SHP77 (cell line): ENCODE measurements around the gene CRYZL1.
A peak's percentile ranks its signal among the peaks of the same experiment; 100 is the strongest.

ENCODE experiments used
- DNase-seq, 2 experiments: peaks; one replicate each; lab custom pipeline; 2025; lab: John Stamatoyannopoulos, UW

The CRYZL1 gene

GRCh38 chr21:33661146-33661545, 19.6 kb upstream of the CRYZL1 start:
- no peak for DNase-seq

DNA sequence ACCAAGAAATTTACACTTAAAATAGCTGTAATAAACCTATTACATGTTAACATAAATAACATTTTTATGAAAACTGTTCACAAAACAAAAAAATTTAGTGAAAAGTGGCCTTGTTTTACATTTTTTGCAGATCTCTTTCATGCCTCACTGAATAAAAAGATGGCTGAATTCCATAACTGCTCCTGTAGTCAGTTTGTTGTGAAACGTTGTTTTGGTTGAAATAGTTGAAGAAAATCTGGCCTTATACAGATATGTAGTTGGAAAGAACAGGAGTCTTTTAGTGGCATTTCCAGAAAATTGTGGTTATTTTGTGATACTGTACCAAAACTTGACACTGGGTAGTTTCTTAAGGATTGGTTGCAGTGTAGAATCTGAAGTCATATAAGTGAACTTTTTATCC, 18.9 kb upstream of the CRYZL1 start:
- DNase-seq: no peak

GRCh38 chr21:33659568-33659949, 18.0 kb upstream of the CRYZL1 start:
- no peak for DNase-seq

DNA sequence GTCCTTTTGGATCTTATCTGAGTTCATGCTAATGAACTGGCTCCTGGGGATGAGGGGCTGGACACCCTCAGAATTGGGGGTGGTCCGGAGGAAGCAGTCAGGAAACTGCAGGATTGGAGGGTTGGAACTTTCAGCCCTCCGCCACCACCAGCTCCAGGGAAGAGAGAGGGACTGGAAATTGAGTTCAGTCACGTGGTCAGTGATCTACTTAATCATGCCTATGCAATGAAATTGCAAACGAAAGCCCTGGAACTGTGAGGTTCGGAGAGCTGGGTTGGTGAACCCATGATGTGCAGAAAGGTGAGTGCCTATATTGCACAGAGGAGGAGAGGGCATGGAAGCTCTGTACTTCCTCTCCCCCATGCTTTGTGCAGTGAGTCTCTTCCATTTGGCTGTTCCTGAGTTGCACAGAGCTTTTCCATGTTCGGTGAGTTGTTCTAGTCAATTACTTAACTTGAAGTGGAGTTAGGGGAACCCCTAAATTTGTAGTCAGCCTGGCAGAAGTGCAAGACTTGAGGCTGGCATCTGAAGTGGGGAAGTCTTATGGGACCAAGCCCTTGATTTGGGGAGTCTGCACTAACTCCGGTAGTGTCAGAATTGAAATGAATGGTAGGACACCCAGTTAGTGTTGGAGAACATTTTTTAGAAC, 17.5 kb upstream of the CRYZL1 start:
- DNase-seq: no peak

DNA sequence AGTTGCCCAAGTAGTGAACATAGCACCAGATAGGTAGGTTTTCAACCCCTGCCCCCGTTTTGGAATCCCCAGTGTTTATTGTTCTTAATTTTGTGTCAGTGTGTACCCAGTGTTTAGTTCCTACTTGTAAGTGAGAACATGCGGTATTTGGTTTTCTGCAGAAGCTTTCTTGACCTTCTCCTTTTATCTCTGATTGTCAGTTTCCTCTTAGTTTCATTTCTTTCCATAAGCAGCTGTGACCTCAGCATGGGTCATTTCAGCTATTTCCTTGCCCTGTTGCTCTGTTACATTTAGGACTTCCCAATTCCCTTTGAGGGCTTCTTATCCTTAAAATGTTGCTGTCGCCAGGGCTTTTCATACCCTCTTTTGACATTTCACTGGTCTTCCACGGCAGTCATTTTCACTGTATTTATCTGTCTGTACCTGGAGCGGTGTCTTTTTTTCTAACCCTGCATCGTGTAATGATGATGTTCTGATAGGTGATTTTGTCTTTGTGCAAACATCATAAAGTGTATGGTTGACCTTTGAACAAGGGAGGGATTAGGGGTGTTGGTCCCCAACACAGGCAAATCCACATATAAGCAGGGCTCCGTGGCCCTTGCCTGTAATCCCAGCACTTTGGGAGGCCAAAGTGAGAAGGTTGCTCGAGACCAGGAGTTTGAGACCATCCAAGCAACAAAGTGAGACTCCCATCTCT, 15.7 kb upstream of the CRYZL1 start:
- DNase-seq: no peak

DNA sequence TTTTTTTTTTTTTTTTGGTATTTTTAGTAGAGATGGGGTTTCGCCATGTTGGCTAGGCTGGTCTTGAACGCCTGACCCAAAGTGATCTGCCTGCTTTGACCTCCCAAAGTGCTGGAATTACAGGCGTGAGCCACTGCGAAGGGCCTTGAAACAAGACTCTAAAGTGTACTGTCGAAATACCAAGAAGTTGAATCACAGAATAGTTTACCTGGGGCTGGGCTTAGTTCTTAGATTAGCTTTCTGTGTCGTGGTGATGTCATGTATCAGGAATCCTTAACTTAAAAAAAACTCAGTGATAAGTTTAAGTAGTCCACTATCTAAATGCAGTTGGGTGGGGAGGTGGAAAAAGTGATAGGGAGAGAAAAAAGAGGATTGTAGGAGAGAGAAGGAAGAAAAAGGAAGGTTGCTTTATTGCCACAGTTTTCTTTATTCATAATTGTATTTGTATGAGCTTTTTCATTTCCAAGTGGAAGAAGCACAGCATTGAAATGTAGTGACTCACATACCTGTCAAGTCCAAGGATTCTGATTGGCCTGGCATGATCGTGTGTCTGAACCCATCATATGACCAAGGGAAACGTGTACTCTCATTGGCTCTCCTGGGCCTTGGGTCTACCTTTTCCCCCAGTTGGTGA, 14.2 kb upstream of the CRYZL1 start:
- no peak for DNase-seq

- DNase-seq: no peak
Measured at GRCh38 chr21:33654412-33654811, 12.9 kb upstream of the CRYZL1 start.

- DNase-seq: peak; percentile 30 to 37
Measured at GRCh38 chr21:33651965-33652680, 10.6 kb upstream of the CRYZL1 start.

- no peak for DNase-seq
Measured at GRCh38 chr21:33650929-33651509, 9.5 kb upstream of the CRYZL1 start.

DNA sequence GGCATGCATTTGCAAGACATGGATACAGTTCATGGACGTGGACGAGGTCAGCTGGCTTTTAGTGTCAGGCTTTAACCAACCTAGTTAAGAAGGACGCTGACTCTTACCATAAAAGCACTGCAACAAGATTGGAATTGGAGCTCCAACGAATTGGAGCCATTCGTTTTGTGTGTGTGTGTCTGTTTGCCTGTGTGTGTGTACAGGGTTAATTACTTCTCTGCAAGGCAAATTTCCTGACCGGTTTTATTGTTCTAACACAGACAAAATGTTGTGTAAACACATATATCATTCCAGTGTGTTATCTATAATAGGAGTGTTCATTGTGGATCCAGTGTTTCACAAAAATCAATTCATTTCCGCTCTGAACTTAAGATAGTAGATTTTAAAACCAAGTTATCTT, 8.7 kb upstream of the CRYZL1 start:
- DNase-seq: no peak

- no peak for DNase-seq
Measured at GRCh38 chr21:33648555-33648954, 7.0 kb upstream of the CRYZL1 start.

DNA sequence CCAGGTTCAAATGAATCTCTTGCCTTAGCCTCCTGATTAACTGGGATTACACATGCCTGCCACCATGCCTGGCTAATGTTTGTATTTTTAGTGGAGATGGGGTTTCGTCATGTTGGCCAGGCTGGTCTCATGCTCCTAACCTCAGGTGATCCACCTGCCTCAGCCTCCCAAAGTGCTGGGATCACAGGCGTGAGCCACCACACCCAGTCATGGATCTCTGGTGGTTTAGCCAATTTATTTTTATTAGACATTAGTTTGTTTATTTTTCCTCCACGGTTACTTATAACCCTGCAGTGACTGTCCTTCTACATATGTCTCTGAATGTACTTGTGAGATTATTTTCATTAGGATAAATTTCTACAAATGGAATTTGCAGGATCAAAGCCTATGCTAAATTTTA, 6.0 kb upstream of the CRYZL1 start:
- DNase-seq: no peak

- DNase-seq: no peak
Measured at GRCh38 chr21:33645730-33646129, 4.2 kb upstream of the CRYZL1 start.

DNA sequence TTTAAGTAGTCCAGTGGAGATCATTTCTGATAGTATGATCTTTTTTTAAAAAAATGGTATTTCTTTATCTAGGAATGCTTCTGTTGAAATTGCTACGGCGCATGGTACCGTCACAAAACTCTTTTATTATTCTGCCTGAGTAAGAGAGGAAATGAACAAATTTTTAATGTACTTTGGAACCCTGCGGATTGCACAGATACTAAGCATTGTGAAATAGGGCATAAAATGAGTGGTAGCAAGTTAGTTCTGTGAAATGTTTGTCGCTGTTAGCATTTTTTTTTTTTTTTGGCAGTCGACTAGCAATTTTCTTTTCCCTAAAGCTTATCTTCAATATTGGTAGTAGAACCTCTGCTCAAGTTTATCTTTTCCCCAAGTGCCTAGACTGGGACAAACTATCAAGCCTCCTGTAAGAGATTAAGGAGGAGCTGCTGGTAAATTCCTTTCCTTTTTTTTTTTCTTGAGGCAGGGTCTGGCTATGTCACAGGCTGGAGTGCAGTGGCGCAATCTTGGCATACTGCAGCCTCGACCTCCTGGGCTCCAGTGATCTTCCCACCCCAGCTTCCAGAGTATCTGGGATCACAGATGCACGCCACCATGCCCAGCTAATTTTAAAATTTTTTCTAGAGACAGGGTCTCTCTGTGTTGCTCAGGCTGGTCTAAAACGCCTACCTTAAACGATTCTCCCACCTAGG, 3.0 kb upstream of the CRYZL1 start:
- DNase-seq: no peak

DNA sequence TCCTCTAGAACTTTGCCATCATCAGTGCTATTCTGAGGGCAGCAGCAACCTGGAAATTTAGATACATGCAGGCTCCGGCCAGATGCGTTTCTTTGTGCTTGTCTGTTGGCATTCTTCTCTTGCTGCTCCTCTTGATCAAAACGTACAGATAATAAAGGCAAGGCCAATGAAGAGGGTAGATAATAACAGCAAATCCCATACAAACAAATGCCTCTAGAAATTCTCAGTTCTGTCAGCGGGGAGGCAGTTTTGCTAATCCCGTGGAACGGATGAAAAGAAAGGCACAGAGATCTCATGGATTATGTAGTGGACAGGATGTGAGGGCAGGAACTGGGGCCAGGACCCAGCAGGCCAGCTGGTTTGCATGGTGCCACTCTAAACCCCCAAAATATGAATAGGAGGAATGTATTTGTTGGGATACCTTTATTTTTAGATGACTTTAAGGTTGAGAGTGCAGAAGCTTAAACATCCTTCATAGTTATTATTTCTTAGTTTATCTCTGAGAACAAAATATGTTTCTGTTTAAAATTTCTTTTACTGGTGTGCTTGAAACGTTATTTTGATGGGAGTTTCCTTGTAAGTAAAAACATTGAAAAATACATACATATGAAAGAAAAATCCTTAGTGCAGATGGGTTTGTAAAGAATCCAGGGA, 2.2 kb upstream of the CRYZL1 start:
- DNase-seq: no peak

- no peak for DNase-seq
Measured at GRCh38 chr21:33642896-33643657, 1.5 kb upstream of the CRYZL1 start.

DNA sequence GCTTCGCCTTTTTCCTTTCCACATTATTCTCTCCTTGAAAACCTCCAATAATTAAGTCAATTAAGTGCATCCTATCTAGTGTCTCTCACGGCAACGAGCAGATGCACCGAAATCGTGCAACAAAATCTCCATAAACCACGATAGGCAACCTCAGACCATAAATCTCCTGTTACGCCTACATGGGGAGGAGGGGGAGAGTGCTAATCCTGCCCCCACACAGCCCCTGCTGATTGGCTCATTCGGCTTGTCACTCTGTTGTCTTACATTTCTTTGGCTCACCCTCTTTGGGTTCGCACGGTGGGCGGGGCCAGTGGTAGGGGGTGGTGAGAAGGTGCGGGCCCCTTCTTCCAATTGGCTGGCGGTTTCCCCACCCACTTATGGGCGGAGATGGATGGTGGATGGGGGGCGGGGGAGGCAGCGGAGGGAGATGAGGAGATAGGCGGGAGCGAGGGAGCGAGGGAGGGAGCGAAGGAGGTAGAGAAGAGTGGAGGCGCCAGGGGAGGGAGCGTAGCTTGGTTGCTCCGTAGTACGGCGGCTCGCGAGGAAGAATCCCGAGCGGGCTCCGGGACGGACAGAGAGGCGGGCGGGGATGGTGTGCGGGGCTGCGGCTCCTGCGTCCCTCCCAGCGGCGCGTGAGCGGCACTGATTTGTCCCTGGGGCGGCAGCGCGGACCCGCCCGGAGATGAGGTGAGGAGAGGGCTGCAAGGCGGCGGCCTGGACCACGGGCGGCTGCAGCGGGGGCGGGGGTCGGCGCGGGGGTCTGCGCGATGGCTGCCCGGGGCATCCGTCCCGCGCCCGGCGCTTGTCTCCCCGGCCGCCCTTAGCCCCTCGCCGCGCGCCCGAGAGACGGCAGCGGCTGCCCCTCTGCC, 720 bp upstream of the CRYZL1 start, which contains the start of gene ITSN1:
TSS of gene ITSN1 (plus strand) at position 475 of the 869 bp plus-strand sequence. CDS start 76,328 bp downstream, outside the sequence.
- peak; percentile 97 for DNase-seq

DNA sequence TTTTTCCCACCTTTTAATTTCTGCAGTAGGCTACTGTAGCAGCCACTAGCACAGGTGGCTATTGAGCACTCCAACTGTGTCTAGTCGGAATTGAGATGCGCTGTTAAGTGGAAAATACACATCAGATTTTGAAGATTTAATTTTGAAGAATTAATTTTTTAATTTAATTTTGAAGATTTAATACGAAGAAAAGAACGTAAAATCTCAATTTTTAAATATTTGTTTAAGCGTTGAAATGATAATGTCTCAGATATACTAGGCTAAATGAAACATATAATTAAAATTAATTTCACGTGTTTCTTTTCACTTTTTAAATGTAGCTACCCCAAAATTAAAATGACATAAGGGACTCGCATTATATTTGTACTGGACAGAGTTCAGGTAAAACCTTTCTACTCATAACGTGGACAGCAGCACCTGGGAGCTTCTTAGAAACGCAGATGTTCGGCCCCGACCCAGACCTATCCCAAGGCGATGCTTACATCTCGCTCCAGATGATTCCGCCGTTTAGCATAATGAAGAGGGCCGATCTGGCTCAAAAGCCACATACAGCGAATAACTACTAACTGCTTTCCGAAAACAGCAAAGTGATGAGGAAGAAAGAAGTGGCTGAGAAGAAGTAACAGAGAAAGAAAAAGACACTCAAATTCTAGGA, 717 bp downstream of the CRYZL1 start:
- no peak for DNase-seq

DNA sequence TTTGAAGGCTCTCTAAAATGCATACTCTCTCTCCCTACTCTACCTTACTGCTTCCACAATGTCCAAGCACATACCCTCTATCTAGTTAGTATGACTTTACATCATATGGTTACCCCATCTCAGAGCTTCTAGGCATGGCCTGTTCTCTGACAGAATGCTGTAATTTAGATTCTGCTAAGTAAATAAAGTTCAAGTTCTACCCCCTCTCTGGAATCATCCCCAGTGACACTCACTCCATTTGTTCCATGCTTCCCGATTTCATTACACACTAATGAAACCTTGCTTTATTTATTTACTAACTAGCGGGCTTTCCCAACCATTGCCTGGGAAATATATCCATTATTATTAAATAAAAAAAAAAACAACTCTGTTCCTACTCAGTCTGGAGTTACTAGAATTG, 7.3 kb downstream of the CRYZL1 start:
- no peak for DNase-seq
